WTC11 (cell line): ENCODE data around the gene MMS22L. TPM values are rescaled to one million over a fixed set of nuclear protein-coding genes. Genes with fewer than 3 reads are reported as not detected.

Experiments used
- ATAC-seq: fragments of 200-7000 bp; cut with Tn5 transposase; 2 replicates; pipeline ENCODE4 v1.10.0; 2021; ENCODE audit warnings: mild to moderate bottlenecking, moderate library complexity
- CTCF ChIA-PET: fragments of 300-600 bp; sonication (Branson Sonifier 250); formaldehyde crosslinking; loops from one replicate; lab custom pipeline; 2021; ENCODE audit warnings: antibody characterized with exemption; lab: Charles Lee
- POLR2A ChIA-PET: fragments of 350-600 bp; sonication (Branson Sonifier 250); formaldehyde crosslinking; loops from one replicate; lab custom pipeline; 2021; ENCODE audit warnings: antibody characterized with exemption; lab: Charles Lee
- DNase-seq: peaks from one replicate; pipeline ENCODE4 v3.0.0; 2021; ENCODE audit warnings: low spot score
- H3K27ac Mint-ChIP-seq: 2 replicates; pipeline ENCODE4 v1.8.0; 2021; ENCODE audit warnings: mixed read lengths
- H3K27me3 Mint-ChIP-seq: 2 replicates; pipeline ENCODE4 v1.8.0; 2021; ENCODE audit warnings: low read depth, mild to moderate bottlenecking, moderate library complexity, mixed read lengths
- H3K36me3 Mint-ChIP-seq: 2 replicates; pipeline ENCODE4 v1.8.0; 2021; ENCODE audit warnings: mixed read lengths
- H3K4me1 Mint-ChIP-seq: 2 replicates; pipeline ENCODE4 v1.8.0; 2022; ENCODE audit warnings: mixed read lengths
- H3K4me3 Mint-ChIP-seq: 2 replicates; pipeline ENCODE4 v1.8.0; 2021; ENCODE audit warnings: mild to moderate bottlenecking, moderate library complexity, mixed read lengths
- H3K9me3 Mint-ChIP-seq: 2 replicates; pipeline ENCODE4 v1.8.0; 2021; ENCODE audit warnings: mixed read lengths
- GRHL2 ChIP-seq: fragments of 250-450 bp; sonication (Bioruptor Pico); IDR thresholded peaks from 2 replicates; pipeline ENCODE4 v1.8.0; 2022; ENCODE audit warnings: mild to moderate bottlenecking, moderate library complexity; ENCODE audit not compliant: insufficient replicate concordance, severe bottlenecking
- IRF2 ChIP-seq: sonication (generic); formaldehyde crosslinking; IDR thresholded peaks from 2 replicates; pipeline ENCODE4 v1.8.0; 2022; ENCODE audit warnings: low read depth, missing genetic modification reagents, borderline replicate concordance
- MXD4 ChIP-seq: fragments of 250-450 bp; sonication (Bioruptor Pico); IDR thresholded peaks from 2 replicates; pipeline ENCODE4 v1.8.0; 2021; ENCODE audit warnings: mild to moderate bottlenecking, moderate library complexity, borderline replicate concordance
- NFE2L1 ChIP-seq: sonication (generic); formaldehyde crosslinking; IDR thresholded peaks from 2 replicates; pipeline ENCODE4 v1.8.1; 2023; ENCODE audit warnings: missing genetic modification reagents
- NR2C2 ChIP-seq: sonication (generic); formaldehyde crosslinking; IDR thresholded peaks from 2 replicates; pipeline ENCODE4 v1.8.0; 2022; ENCODE audit warnings: mild to moderate bottlenecking, missing genetic modification reagents
- SMAD4 ChIP-seq: sonication (generic); formaldehyde crosslinking; IDR thresholded peaks from 2 replicates; pipeline ENCODE4 v1.8.0; 2022; ENCODE audit warnings: mild to moderate bottlenecking, missing genetic modification reagents
- SOX15 ChIP-seq: fragments of 250-450 bp; sonication (Bioruptor Pico); IDR thresholded peaks from 2 replicates; pipeline ENCODE4 v1.9.0; 2021; ENCODE audit warnings: mild to moderate bottlenecking
- ZNF232 ChIP-seq: sonication (generic); formaldehyde crosslinking; IDR thresholded peaks from 2 replicates; pipeline ENCODE4 v1.8.0; 2022; ENCODE audit warnings: mild to moderate bottlenecking, missing genetic modification reagents
- total RNA-seq: library from RNA; stranded (reverse); gene quantifications from 3 replicates; pipeline ENCODE4 v1.2.3, GENCODE V29; 2021
- TF ChIP-seq, protein P1 (sequence below): sonication (generic); formaldehyde crosslinking; IDR thresholded peaks from 2 replicates; pipeline ENCODE4 v1.8.1; 2022; ENCODE audit warnings: low read depth, missing genetic modification reagents, borderline replicate concordance
- TF ChIP-seq, protein P2 (sequence below): sonication (generic); formaldehyde crosslinking; IDR thresholded peaks from 2 replicates; pipeline ENCODE4 v1.8.1; 2022; ENCODE audit warnings: missing genetic modification reagents, borderline replicate concordance
- TF ChIP-seq, protein P3 (sequence below): sonication (generic); formaldehyde crosslinking; IDR thresholded peaks from 2 replicates; pipeline ENCODE4 v1.8.1; 2023; ENCODE audit warnings: mild to moderate bottlenecking, missing genetic modification reagents
- TF ChIP-seq, protein P4 (sequence below): sonication (generic); formaldehyde crosslinking; IDR thresholded peaks from 2 replicates; pipeline ENCODE4 v1.8.1; 2022; ENCODE audit warnings: low read depth, mild to moderate bottlenecking, moderate library complexity, missing genetic modification reagents, borderline replicate concordance
- TF ChIP-seq, protein P5 (sequence below): sonication (generic); formaldehyde crosslinking; IDR thresholded peaks from 2 replicates; pipeline ENCODE4 v1.8.0; 2022; ENCODE audit warnings: mild to moderate bottlenecking, missing genetic modification reagents
- TF ChIP-seq, protein P6 (sequence below): fragments of 250-450 bp; sonication (Bioruptor Pico); IDR thresholded peaks from 2 replicates; pipeline ENCODE4 v1.8.0; 2021; ENCODE audit warnings: mild to moderate bottlenecking
- TF ChIP-seq, protein P7 (sequence below): sonication (generic); formaldehyde crosslinking; IDR thresholded peaks from 2 replicates; pipeline ENCODE4 v1.8.1; 2023; ENCODE audit warnings: mild to moderate bottlenecking, missing genetic modification reagents, moderate library complexity
- TF ChIP-seq, protein P8 (sequence below): sonication (generic); formaldehyde crosslinking; IDR thresholded peaks from 2 replicates; pipeline ENCODE4 v1.8.1; 2023; ENCODE audit warnings: mild to moderate bottlenecking, missing genetic modification reagents, moderate library complexity

MMS22L gene
- total RNA-seq, 1 experiment from 2014 or later: 39.7 TPM

DNA sequence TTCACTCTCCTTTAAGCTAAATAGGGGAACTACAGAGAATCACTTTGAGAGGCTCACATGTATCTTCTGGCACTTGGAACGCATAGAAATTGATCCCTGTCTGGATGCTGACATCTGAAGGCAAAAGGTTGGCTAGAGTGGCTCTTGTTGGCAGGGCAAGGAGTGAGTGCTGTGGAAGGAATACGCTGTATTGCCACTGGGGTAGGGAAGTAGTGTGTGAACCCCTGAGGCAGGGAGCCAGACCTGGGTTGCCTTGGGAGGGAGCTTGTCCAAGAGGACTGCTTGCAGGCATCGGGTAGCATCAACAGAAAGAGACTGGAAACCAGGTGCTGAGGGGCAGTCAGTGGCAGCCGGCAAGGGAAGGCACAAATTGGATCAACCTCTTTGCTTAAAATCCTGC lies 8.9 kb upstream of the MMS22L start:
- Mint-ChIP-seq H3K4me1 (peaks cover 16% of the 10 kb centered on the region), H3K4me3 (no peak overlapping the region), H3K36me3 (peaks cover 12% of the 10 kb centered on the region), H3K27me3 (no peaks in the 10 kb centered on the region; the same call in 1 of the 2 replicates), H3K27ac (peak overlapping the region; percentile 25; the same call in 1 of the 2 replicates), H3K9me3 (peaks cover 26% of the 10 kb centered on the region)
- ATAC-seq (peak; percentile 46), DNase-seq (no peak)
- ChIA-PET CTCF (no interaction called here), POLR2A (no interaction called here)
- TF ChIP-seq, protein P1, sequence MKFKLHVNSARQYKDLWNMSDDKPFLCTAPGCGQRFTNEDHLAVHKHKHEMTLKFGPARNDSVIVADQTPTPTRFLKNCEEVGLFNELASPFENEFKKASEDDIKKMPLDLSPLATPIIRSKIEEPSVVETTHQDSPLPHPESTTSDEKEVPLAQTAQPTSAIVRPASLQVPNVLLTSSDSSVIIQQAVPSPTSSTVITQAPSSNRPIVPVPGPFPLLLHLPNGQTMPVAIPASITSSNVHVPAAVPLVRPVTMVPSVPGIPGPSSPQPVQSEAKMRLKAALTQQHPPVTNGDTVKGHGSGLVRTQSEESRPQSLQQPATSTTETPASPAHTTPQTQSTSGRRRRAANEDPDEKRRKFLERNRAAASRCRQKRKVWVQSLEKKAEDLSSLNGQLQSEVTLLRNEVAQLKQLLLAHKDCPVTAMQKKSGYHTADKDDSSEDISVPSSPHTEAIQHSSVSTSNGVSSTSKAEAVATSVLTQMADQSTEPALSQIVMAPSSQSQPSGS (CRISPR knock-in tag): no peak

DNA sequence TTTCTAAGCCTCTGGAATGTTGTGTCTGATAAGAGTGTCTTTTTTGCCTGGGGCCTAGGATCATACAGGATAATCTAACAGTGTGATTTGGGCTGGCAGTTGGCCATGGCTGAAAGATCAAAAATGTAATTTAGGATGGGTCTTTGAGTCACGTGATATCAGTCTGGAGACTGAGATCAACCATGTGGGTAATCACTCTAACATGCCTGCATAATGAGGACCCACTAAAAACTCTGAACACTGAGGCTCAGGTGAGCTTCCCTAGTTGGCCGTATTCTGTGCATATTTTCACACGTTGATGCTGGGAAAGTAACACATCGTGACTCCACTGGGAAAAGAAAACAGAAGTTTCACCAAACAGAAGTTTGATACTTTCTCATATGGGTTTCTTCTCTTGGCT lies 6.3 kb upstream of the MMS22L start:
- TF ChIP-seq, protein P2, sequence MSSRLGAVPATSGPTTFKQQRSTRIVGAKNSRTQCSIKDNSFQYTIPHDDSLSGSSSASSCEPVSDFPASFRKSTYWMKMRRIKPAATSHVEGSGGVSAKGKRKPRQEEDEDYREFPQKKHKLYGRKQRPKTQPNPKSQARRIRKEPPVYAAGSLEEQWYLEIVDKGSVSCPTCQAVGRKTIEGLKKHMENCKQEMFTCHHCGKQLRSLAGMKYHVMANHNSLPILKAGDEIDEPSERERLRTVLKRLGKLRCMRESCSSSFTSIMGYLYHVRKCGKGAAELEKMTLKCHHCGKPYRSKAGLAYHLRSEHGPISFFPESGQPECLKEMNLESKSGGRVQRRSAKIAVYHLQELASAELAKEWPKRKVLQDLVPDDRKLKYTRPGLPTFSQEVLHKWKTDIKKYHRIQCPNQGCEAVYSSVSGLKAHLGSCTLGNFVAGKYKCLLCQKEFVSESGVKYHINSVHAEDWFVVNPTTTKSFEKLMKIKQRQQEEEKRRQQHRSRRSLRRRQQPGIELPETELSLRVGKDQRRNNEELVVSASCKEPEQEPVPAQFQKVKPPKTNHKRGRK (CRISPR knock-in tag): no peak
- TF ChIP-seq, protein P3, sequence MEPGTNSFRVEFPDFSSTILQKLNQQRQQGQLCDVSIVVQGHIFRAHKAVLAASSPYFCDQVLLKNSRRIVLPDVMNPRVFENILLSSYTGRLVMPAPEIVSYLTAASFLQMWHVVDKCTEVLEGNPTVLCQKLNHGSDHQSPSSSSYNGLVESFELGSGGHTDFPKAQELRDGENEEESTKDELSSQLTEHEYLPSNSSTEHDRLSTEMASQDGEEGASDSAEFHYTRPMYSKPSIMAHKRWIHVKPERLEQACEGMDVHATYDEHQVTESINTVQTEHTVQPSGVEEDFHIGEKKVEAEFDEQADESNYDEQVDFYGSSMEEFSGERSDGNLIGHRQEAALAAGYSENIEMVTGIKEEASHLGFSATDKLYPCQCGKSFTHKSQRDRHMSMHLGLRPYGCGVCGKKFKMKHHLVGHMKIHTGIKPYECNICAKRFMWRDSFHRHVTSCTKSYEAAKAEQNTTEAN (CRISPR knock-in tag): no peak
- TF ChIP-seq, protein P4, sequence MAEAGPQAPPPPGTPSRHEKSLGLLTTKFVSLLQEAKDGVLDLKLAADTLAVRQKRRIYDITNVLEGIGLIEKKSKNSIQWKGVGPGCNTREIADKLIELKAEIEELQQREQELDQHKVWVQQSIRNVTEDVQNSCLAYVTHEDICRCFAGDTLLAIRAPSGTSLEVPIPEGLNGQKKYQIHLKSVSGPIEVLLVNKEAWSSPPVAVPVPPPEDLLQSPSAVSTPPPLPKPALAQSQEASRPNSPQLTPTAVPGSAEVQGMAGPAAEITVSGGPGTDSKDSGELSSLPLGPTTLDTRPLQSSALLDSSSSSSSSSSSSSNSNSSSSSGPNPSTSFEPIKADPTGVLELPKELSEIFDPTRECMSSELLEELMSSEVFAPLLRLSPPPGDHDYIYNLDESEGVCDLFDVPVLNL: no peak
- TF ChIP-seq NR2C2 (CRISPR knock-in tag) (no peak), NFE2L1 (no peak), MXD4 (CRISPR knock-in tag) (no peak), GRHL2 (CRISPR knock-in tag) (no peak), IRF2 (no peak), SOX15 (CRISPR knock-in tag) (no peak), ZNF232 (no peak)
- TF ChIP-seq, protein P5, sequence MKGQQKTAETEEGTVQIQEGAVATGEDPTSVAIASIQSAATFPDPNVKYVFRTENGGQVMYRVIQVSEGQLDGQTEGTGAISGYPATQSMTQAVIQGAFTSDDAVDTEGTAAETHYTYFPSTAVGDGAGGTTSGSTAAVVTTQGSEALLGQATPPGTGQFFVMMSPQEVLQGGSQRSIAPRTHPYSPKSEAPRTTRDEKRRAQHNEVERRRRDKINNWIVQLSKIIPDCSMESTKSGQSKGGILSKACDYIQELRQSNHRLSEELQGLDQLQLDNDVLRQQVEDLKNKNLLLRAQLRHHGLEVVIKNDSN (CRISPR knock-in tag): no peak
- TF ChIP-seq, protein P6, sequence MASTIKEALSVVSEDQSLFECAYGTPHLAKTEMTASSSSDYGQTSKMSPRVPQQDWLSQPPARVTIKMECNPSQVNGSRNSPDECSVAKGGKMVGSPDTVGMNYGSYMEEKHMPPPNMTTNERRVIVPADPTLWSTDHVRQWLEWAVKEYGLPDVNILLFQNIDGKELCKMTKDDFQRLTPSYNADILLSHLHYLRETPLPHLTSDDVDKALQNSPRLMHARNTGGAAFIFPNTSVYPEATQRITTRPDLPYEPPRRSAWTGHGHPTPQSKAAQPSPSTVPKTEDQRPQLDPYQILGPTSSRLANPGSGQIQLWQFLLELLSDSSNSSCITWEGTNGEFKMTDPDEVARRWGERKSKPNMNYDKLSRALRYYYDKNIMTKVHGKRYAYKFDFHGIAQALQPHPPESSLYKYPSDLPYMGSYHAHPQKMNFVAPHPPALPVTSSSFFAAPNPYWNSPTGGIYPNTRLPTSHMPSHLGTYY: no peak
- TF ChIP-seq, all 79 proteins: peak for 0
- H3K27me3 Mint-ChIP-seq: no peaks in the 10 kb centered on the region; the same call in 1 of the 2 replicates
- ChIA-PET POLR2A (no interaction called here), CTCF (no interaction called here)
- ATAC-seq: no peak
- no peak overlapping the region for H3K4me3 Mint-ChIP-seq
- peaks cover 7% of the 10 kb centered on the region; the same call in 1 of the 2 replicates for H3K4me1 Mint-ChIP-seq
- H3K36me3 Mint-ChIP-seq: peaks cover 12% of the 10 kb centered on the region
- no peak overlapping the region for H3K27ac Mint-ChIP-seq
- peaks cover 26% of the 10 kb centered on the region for H3K9me3 Mint-ChIP-seq
- DNase-seq: no peak

DNA sequence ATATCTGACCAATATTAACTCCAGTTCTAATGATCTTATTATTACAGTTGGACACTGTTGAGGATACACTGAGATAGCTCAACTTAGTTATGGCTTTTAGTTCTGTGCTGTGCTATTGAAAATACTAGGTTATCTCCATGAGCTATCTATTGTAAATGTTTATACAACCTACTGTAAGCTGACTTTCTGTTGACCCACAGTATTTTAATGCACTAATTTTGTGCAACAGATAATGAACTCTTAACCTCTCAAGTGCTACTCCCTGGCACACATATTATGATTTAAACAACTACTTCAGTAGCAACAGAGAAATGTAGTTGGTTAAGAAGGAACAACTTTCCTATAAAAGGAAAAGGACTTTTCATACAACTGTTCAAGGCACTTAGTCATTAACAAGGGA lies 5.2 kb upstream of the MMS22L start:
- ChIA-PET POLR2A (no interaction called here), CTCF (no interaction called here)
- Mint-ChIP-seq H3K27ac (no peak overlapping the region), H3K4me1 (peaks cover 7% of the 10 kb centered on the region), H3K27me3 (no peaks in the 10 kb centered on the region; the same call in 1 of the 2 replicates), H3K9me3 (peaks cover 26% of the 10 kb centered on the region), H3K36me3 (peaks cover 12% of the 10 kb centered on the region), H3K4me3 (no peak overlapping the region)
- no peak for ATAC-seq
- DNase-seq: no peak
- TF ChIP-seq, protein P1 (CRISPR knock-in tag): no peak
- TF ChIP-seq, protein P7, sequence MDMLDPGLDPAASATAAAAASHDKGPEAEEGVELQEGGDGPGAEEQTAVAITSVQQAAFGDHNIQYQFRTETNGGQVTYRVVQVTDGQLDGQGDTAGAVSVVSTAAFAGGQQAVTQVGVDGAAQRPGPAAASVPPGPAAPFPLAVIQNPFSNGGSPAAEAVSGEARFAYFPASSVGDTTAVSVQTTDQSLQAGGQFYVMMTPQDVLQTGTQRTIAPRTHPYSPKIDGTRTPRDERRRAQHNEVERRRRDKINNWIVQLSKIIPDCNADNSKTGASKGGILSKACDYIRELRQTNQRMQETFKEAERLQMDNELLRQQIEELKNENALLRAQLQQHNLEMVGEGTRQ: no peak
- TF ChIP-seq, protein P5 (CRISPR knock-in tag): no peak
- TF ChIP-seq SMAD4 (CRISPR knock-in tag): no peak
- TF ChIP-seq, protein P8, sequence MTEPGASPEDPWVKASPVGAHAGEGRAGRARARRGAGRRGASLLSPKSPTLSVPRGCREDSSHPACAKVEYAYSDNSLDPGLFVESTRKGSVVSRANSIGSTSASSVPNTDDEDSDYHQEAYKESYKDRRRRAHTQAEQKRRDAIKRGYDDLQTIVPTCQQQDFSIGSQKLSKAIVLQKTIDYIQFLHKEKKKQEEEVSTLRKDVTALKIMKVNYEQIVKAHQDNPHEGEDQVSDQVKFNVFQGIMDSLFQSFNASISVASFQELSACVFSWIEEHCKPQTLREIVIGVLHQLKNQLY: no peak
